ENCODE measurements around the gene FSIP2.

FSIP2 gene

DNA sequence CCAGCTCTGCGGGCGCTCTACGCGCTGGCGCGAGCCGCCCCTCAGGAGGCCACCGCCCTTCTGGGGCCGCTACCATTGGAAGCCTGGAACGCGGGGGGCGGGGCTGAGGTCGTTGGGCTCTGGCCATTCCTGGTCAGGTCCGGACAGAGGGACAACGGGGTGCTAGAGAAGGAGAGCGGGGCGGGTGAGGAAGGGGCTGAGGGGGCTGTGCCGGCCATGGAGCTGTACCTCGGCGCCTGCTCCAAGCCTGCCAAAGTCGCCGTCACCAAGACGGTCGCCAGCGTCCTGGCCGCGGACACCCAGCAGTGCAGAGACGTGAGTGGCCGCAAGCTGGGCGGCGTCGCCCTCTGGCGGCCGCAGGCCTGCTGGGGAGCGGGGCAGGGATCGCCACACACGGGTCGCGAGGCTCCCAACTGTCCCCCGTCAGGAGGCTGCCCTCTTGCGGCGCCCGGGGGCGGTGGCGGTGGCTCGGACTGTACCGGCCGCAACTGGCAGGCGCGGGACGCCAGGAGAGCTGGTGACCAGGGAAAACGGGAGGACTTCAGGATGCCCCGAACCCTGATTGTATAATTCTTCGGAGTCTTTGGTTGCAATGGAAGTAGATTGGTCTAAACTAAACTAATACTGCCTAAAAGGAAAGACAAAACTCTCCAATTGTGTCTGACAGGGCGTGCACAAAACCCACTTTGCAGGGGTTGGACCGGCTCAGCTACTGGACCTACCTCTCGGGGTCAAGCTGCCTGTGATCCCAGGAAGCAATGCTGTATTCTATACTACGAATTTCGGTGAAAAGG lies at the start of gene FSIP2:
TSS of gene FSIP2 (plus strand) at position 126 of the 794 bp plus-strand sequence. CDS start at position 217, 91 bp downstream.
- DNase-seq (ENCODE audit: low read depth, low spot score): peak; percentile 99

DNA sequence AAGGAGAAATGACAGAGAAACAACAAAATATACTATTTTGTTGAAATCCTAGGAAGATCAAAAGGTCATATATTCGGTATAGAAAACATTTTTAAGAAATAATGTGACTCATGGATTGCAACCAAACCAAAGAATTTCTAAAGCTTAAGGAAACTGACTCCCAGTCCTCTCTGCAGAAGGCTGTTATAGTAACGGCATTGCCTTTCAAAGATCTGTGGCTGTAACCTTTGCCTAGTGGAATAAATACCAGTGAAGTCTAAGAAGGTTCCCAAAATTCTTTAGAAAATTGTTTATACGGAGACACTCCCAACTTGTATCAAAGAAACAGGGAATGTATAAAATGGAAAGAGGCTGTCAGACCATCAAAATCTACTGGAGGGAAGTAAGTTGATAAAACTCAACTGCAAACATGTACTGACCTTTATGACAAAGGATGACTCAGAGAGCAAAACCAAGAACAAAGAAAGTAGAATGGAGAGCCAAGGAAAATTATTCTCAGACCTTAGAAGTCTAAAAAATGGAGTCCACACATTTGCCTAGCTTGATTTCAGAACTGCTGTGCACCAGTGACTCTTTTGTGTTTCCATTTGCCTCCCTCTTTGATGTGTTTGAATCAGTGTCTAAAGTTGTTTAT lies 48.6 kb upstream of the FSIP2 start:
- no peak for DNase-seq (ENCODE audit: low read depth, low spot score)

GRCh38 chr2:185695711-185696235 lies 42.8 kb upstream of the FSIP2 start:
- DNase-seq (ENCODE audit: low read depth, low spot score): no peak

DNA sequence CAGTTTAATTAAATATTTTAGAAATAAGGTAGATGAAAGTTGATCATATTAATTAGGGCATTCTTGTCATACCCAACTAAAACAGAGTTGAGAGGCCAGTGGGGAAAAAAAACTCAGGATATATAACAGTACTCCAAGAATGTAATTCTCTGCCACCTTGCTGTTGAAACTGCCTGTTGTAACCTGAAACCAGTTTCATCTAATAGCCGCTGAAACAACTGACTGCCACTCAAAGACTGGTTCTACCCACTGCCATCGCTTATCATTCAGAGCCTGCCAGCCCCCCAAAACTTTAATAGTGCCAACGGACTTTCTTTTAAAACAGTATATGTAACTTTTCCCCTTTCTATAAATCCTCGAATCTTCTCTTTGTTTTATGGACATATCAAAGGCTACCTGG lies 37.7 kb upstream of the FSIP2 start:
- DNase-seq (ENCODE audit: low read depth, low spot score): no peak

- no peak for DNase-seq (ENCODE audit: low read depth, low spot score)
Measured at GRCh38 chr2:185734658-185735057, 3.9 kb upstream of the FSIP2 start.

GRCh38 chr2:185736210-185736609 lies 2.4 kb upstream of the FSIP2 start:
- no peak for DNase-seq (ENCODE audit: low read depth, low spot score)

DNA sequence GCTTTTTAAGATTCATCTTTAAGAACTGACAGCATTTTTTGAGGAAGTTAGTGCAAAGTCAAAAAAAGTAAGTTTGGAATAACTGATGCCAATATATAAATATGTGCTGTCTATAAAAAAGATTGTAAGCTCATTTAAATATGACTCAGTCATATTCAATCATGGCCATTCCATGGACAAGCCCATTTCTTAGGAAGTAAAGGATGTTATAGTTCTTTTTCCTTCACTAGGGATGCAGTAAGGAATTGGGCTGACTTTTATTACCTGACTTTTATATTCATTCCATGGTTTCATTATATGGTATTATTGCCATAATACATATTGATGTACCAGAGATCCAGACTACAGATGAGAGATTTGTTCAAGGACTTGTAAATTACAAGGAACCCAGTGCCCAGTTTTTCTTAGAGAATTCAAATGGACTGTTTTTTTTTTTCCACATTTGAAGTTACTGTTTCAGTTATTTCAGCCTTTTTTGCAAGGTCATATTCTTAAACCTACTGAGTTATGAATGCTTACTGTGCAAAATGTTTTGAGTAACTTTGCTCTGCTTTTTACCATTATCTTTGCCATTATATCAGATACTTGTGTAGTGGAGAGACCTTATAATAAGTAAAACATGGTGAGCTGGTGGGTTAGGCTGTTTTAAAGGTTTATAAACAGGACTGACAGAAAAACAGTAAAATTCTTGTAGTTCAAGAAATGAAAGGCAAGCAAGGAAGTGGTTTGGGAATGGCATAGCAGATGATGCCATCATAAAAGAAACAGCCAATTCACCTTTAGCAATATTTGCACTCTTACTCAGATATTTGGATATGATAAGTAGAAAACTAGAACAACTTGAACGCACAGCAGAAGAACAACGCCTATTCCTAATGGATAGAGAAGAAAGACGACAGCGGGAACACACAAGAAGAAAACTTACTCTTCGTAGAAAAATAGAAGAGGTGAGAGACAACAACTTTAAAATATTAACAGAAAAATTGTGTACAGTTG lies 7.6 kb downstream of the FSIP2 start:
- no peak for DNase-seq (ENCODE audit: low read depth, low spot score)

DNA sequence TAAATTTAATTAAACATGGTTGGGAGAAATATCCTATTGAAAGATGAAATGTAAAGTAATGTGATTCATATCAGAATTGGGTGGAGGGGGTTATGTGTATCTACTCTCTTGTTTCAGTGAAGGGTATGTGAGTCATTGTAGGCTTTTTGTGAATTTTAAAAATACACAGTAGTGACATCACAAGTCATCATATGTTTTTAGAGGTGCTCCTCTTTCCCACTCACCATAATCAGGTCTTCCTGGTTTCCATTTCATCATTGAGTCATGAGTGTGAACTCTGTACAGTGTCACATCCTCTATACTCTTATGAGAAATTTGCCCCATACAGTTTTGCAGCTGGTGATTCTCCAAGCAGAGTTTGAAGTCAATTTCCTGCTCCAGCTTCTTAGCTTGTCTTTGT lies 18.8 kb downstream of the FSIP2 start:
- DNase-seq (ENCODE audit: low read depth, low spot score): no peak

DNA sequence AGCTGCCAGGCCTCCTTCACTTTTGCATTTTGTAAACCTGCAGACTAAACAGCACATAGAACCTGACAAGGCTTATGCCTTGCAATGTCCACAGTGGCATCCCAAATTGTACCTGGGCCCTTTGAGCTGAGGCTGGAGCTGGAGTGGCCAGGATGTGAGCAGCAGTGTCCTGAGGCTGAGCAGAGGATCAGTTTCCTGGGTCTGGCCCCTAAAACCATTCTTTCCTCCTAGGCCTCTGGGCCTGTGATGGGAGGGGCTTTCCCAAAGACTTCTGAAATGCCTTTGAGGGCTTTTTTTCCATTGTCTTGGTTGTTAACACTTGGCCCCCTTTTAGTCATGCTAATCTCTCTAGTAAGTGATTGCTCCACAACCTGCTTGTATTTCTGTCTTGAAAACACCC lies 32.8 kb downstream of the FSIP2 start:
- peak; percentile 13 for DNase-seq (ENCODE audit: low read depth, low spot score)

GRCh38 chr2:185780890-185781289 lies 42.3 kb downstream of the FSIP2 start:
- no peak for DNase-seq (ENCODE audit: low read depth, low spot score)

DNA sequence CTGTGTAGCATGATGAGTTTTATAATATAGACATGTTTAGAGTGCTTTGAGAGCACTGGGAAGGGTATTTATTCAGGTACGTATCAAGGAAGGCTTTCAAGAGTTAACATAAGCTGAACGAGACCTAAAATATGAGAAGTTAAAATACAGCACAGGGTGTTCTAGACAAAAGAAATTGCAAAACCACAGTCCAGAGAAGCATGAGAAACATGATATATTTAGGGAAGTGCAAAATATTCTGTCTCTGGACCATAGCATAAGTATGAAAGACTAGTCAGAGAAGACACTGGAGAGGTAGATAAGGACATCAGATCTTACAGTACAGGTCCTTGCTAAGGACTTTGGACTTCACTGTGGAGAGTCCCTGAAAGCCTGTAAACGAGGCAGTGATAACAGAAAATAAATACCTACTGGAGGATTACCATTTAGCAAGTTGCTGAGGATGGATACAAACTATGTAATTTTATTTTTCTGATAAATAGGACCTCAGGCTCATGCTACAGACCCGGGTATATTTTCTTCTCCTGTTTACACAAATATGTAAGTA lies 43.7 kb downstream of the FSIP2 start:
- DNase-seq (ENCODE audit: low read depth, low spot score): no peak

DNA sequence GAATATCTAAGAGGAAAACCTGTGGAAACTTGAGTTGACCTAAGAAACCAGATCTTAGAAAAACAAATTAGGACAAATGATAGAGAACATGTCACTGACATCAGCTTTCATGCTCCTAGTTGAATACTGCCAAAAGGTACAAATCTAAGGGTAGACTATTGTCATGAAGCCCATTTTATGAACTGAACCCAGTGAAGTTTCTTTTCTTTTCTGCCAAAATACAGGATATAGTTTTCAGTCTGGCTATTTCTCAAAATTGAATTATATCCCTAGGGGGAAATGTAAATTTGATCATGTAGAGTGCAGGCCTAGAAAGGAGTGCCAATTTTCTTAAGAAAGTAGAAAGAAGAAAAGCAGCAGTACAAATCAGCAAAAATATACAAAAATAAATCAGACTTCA lies 46.6 kb downstream of the FSIP2 start:
- DNase-seq (ENCODE audit: low read depth, low spot score): no peak

DNA sequence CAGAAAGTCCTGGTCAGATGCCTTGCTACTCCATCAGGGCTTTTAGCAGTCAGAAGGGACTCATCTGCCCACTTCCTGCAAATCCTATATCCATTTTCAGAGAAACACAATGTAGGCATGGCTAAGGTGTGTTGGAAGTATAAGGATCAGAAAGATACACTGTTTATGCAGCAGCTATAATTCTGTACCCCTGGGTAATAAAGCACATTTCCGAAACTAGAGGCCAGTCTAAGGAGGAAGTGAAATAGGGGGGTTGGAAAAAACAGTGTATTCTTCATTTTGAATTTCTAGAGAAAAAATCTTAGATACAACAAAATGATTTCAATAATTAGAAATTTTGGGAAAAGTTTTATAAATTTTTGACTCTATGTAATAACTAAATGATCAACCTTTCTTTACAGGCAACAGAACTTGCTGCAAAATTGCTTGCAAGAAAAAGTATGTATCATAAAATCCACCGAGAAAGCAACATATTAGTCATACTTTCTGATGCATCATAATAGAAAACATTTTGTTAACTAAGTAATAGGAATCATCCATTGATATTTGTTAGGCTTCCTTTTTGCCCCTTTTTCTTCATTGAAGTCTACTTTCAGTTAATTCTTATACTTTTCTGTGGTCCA lies 47.4 kb downstream of the FSIP2 start:
- no peak for DNase-seq (ENCODE audit: low read depth, low spot score)

DNA sequence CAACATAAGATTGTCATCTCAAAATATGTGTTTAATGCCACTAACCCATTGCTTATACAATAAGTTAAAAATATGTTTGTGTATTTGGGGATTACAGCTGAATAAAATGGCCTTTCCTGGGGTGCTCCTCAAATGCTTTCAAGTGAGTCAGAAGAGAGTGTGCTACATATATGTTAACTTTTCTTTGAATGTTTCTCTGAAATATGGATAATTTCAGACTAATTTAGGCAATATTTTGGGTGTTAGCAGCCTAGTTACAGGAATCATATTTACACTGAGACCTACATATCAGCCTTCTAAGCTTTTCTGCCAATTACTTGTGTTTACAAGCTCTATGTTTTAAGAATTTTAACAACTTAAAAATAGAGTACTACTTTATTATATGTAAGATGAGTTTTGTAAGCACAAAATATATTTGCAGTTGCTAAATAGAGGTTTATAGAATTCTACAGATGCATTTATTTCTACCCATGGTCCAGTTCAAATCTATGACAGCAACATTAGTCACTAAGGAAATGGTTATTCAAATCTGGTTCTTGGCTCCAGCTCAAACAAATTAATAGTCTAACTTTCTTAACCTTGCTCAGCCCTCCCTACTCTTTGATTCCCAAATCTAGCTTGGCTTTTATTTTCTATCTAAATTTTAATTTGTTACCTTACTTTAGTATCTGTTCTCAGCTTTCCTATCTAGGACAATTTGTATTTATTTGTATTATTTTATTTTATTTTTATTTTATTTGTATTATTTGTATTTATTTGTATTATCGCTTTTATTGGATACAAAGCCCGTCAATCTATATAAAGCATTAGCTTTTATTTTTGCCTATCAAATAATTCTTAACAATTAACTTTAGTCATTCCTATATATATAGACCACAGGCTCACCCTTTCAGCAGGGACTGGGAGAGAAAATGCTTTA lies 48.9 kb downstream of the FSIP2 start:
- DNase-seq (ENCODE audit: low read depth, low spot score): no peak

DNA sequence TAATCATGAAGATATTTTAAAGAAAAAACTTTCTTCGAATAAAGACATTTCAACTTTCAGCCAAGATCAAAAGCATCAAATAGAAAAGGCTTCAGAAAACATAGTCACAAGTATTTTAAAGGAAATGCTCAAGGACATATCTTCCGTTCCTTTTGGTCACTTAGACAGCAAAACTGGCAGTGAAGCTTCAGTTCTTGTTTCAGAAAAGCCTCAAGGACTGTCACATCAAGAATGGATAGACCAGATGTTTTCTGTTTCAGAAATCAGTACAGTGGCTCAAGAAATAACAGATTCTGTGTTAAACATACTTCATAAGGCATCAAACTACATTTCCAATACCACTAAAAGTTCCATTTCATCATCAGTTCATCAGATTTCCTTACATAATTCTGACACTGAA lies 51.8 kb downstream of the FSIP2 start:
- DNase-seq (ENCODE audit: low read depth, low spot score): no peak

- no peak for DNase-seq (ENCODE audit: low read depth, low spot score)
Measured at GRCh38 chr2:185793532-185794345, 55.1 kb downstream of the FSIP2 start.

DNA sequence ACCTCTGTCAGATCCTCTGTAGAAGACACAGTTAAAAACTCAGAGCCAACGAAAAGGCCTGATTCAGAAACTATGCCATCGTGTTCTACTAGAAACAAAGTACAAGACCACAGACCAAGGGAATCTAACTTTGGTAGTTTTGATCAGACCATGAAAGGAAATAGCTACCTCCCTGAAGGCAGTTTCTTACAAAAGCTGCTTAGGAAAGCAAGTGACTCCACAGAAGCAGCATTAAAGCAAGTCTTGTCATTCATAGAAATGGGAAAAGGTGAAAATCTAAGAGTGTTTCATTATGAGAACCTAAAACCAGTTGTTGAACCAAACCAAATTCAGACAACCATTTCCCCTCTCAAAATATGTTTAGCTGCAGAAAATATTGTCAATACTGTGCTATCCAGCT lies 58.2 kb downstream of the FSIP2 start:
- DNase-seq (ENCODE audit: low read depth, low spot score): no peak

DNA sequence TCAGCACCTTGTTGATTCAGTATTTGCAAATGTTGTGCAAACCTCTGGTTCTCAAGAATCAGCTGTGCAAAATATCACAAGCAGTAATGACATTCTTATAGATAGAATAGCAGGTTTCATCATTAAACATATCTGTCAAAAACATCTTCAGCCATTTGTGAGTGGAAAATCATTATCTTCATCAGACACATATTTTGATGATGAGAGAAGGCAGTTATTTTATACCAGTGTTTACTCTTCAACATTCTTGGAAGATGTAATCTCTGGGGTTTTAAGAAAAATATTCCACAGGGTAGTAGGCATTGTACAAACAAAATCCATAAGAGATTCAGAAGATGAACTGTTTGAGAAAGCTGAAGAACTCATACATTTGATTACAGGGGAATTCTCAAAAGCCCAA lies 64.3 kb downstream of the FSIP2 start:
- DNase-seq (ENCODE audit: low read depth, low spot score): no peak

- DNase-seq (ENCODE audit: low read depth, low spot score): no peak
Measured at GRCh38 chr2:185806783-185807182, 68.2 kb downstream of the FSIP2 start.

All from ELF-1 (cell line).